ENCODE data around the gene DGCR8. TPM values are rescaled to one million over a fixed set of nuclear protein-coding genes. Genes with fewer than 3 reads are reported as not detected.

The DGCR8 gene
- 10 to 100 TPM in 3 of 4 donors, 1 to 10 TPM in 1; 9.8 to 27.9 (median 14.7) TPM for total RNA-seq

DNA sequence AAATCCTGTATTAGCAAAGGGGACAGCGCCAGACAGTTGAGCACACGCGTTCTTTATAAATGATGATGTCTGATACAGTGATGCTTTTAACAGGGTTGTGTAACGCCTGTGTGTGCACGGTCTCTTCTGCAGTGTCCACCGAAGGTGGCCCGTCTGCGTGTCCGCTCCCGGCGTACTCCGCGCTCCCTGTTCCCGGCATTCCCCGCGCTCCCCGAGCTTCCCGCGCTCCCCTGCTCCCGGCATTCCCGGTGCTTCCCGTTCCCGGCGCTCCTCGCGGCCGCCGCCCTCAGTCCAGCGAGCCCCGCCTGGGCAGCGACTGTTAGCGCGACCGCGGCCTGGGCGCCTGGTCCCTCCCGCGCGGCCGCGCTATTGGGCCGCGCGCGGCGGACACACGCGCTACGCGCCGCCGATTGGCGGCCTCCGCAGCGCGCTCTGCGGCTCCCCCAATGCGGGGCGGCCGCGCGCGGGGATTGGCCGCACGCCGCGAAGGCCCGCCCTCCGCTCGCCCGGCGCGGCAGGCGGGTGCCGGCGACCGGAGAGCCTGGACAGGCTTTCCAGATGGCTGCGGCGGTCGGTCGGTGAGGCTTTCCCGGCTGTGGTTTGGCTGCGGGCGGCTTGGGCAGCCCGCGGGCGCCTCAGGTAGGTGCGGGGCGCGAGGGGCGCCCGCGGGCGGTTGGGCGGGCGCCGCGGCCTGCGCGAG, at the start of gene DGCR8:
DGCR8 (plus strand) TSS at position 497 of the 700 bp plus-strand sequence. CDS start 5,723 bp downstream, outside the sequence.
- TF ChIP-seq, protein P1, sequence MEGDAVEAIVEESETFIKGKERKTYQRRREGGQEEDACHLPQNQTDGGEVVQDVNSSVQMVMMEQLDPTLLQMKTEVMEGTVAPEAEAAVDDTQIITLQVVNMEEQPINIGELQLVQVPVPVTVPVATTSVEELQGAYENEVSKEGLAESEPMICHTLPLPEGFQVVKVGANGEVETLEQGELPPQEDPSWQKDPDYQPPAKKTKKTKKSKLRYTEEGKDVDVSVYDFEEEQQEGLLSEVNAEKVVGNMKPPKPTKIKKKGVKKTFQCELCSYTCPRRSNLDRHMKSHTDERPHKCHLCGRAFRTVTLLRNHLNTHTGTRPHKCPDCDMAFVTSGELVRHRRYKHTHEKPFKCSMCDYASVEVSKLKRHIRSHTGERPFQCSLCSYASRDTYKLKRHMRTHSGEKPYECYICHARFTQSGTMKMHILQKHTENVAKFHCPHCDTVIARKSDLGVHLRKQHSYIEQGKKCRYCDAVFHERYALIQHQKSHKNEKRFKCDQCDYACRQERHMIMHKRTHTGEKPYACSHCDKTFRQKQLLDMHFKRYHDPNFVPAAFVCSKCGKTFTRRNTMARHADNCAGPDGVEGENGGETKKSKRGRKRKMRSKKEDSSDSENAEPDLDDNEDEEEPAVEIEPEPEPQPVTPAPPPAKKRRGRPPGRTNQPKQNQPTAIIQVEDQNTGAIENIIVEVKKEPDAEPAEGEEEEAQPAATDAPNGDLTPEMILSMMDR (IDR thresholded peaks at IDR 0.05; ENCODE audit: low read depth), result no peak

DNA sequence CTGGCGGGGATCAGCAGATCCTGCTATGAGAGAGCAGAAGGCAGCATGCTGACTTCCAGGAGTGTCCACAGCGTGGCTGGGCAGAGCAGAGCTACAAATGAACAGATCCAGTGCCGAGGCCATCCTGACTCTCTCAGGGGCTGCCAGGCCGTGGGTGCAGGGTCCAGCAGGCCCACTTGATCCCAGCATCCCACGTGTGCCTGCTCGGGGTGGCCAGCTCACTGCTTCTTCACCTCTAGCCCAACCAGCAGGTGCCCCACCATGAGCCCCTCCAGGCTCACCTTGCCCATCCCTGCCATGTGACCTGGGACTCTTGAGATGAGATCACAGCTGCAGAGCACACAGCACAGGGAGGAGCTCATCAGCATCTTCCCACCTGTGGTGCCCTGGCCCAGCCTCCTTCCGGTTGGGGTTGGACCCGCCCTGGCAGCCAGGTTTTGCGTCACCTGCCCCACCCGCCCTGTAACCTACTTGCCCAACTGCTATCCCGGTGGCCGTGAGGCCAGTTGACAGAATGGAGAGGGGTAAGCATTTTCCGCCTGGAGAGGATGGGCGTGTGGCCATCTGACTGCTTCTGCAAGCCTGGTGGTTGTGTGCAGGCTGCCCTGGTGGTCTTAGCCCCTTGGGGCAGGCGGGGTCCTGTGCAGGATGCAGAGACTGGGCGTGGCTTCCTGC, 48.2 kb upstream of the DGCR8 start:
- TF ChIP-seq, protein P1 (IDR thresholded peaks at IDR 0.05; ENCODE audit: low read depth), result no peak

DNA sequence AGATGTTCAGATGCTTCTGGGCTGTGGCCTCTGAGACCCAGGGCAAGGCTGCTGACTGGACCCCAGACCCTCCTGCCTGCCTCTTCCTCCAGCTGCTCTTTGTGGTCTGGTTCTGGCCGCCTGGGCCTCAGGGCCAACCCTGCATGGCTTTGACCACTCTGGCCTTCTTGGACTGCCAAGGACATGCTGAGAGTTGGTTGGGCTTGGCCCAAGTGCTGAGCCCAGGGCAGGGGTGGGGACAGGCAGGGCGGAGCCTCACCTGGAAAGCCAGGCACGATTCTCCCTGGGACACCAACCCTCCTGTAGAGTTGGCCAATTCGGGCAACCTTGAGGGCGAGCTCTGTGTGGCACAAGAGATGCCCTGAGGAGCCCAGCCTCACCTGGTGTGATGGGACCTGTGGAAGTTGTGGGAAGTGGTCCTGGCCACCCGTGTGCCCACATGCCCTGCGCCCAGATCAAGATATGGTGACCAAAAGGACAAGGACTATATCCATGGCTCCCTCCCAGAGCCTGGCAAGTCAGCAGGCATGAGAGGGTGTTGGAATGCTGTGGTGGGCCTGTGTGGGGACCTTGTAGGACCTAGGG, 47.5 kb upstream of the DGCR8 start:
- TF ChIP-seq, protein P1 (IDR thresholded peaks at IDR 0.05; ENCODE audit: low read depth), result no peak

DNA sequence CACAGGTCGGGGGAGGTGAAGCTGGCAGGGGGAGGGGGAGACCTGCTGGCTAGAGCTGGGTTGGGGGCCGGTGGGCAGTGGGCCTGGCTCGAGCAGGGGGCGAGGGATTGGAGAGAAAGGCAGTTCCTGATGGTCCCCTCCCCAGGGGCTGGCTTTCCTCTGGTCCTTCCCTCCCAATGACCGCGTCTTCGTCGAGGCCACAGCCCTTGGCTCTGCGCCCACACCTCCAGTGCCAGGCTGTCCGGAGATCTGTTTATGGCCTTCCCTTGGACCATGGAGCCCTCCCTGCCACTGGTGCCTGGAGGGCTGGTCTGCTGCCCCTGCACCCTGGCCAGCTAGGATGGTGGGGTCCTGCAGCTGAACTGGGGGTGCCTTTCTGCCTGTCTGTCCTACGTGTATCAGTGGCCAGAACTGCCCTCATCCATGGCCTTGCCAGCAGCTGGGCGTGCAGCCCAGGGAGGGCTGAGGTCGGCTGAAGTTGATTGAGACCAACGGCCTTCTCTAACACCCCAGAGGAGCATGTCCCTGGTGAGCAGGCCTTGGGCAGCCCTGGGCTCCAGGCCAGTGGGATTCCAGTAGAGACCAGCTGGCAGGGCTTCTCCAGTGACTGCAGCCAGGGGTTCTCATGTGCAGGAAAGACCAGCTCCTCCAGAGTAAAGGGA, 46.9 kb upstream of the DGCR8 start:
- TF ChIP-seq, protein P1 (IDR thresholded peaks at IDR 0.05; ENCODE audit: low read depth), result no peak

DNA sequence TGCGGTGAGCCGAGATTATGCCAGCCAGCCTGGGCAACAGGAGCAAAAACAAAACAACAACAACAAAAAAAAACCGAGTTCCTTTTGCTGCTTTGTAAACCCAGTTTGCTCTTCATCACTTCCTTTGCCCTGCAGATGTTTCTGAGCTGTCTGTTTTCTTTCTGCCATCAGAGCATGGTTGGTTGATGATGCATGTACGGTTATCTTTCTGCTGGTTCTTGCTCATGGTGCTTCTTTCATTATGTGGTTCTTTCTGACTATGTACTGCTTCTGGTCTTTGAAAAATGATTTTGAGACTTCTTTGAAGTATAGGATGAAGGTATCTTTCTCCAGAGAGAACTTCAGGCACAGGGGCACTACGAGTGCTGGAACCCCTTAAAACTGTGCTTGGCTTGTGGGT, 45.9 kb upstream of the DGCR8 start:
- TF ChIP-seq, protein P1 (IDR thresholded peaks at IDR 0.05; ENCODE audit: low read depth), result no peak

DNA sequence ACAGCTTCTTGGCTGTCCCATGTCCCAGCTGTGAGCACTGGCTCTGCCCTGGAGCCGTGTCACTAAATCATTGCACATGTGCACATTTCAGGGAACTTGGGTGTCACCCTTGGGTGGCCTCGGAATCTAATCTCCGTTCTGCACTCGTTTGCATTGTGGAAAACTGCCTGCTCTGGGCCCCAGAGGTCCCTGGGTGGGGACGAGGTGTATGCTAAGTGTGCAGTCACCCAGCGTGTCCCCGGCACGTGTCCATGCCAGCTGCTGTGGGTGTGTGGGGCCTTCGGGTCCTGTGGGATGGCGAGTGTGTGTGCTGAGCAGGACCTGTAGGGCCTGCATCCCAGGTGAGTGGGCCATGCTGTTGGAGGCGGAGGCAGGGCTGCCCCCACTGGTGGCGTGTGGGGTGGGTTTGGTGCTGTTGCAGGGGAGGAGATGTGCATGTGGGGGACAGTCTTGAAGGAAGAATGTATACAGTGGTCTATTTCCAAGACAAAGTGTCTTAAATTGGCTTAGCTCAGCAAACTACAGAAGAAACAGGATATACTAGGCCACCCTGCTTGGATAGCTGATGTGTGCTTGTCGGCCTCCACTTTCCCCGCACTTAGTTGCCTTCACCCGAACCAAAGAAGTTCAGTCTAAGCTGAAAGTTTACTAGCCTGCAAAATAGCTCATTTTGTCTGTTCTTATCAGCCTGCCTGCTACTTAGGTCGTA, 44.5 kb upstream of the DGCR8 start:
- TF ChIP-seq, protein P1 (IDR thresholded peaks at IDR 0.05; ENCODE audit: low read depth), result no peak

Measured in subcutaneous adipose tissue (tissue), 4 donors.